GM12892 (cell line): ENCODE results near the gene PIK3AP1.

ENCODE experiments used
- DNase-seq: peaks from one replicate; pipeline ENCODE4 v3.0.0; 2011; ENCODE audit not compliant: insufficient read length
- FAIRE-seq: peaks from 2 replicates; lab custom pipeline; 2011; peaks lifted over from hg19 to GRCh38; lab: Jason Lieb, UNC
- POLR2A ChIP-seq: IDR thresholded peaks from 2 replicates; pipeline ENCODE4 v1.6.1; 2011; ENCODE audit warnings: low read depth, low read length, control low read depth
- POLR2AphosphoS5 ChIP-seq: IDR thresholded peaks from 2 replicates; pipeline ENCODE4 v1.6.1; 2011; ENCODE audit warnings: low read depth, low read length, control low read depth
- TAF1 ChIP-seq: IDR thresholded peaks from 2 replicates; pipeline ENCODE4 v1.6.1; 2011; ENCODE audit warnings: low read depth, mild to moderate bottlenecking, control low read depth, low read length, borderline replicate concordance

Gene PIK3AP1

DNA sequence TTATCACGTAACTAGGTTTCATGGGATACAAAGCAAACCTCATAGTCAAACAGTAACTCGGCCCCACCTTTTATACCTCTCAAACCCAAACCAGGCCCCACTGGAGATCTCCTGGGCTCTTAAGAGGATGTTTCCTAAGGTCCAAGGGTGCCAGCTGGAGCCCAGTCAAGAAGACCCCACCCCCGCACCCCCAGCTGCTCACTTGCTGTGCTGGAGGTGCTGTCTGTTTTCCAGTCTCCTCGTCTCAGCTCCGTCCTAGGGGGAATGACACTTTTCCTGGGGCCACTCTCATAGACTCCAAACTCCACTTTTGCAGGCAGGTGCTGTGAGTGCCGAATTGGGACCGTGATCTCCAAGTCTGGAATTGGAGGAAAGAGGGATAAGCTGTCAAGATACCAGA lies 110.8 kb downstream of the PIK3AP1 start:
- TF ChIP-seq POLR2A, result no peak
- TF ChIP-seq POLR2AphosphoS5, result no peak
- TF ChIP-seq TAF1, result no peak
- FAIRE-seq (no peak), DNase-seq (no peak)

DNA sequence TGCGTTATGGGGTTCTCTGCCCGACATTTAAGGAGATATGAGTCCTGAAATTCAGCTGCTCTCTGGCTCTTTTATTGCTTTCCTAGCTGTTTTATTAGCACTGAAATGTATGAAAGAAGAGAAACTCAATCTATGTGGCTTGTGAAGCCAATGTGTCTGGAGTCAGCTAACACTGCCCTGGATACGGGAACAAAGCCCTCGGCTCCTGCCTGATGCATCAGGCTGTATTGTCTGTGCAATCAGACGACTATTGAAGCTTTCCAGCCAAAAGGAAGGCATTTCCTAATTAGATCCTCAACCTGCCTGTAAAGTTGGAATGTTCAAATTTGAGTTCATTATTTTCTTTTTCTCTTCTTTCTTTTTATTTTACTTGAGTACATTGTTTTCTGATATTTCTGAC lies 111.5 kb downstream of the PIK3AP1 start:
- TF ChIP-seq POLR2A, result no peak
- TF ChIP-seq POLR2AphosphoS5, result no peak
- TF ChIP-seq TAF1, result no peak
- no peak for FAIRE-seq
- no peak for DNase-seq

DNA sequence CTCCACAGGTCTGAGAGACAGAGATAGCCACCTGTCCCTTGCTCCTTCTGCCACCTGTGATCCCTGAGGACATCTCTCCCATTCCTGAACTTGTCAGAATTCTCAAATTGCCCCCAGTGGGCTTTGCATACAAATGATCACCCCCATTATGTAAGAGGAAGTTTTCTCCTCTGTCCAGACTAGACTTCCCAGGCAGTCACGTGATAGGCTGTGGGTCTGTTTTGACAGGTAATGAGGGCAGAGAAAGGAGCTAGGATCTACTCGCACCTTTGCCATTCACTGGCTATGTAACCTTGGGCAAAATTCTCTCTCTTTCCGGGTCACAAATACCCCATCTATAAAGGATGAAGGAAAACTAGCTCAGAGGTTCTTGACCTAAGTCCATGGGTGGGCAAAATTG lies 112.1 kb downstream of the PIK3AP1 start:
- TF ChIP-seq TAF1 (no peak), POLR2AphosphoS5 (no peak), POLR2A (no peak)
- FAIRE-seq (no peak), DNase-seq (no peak)

DNA sequence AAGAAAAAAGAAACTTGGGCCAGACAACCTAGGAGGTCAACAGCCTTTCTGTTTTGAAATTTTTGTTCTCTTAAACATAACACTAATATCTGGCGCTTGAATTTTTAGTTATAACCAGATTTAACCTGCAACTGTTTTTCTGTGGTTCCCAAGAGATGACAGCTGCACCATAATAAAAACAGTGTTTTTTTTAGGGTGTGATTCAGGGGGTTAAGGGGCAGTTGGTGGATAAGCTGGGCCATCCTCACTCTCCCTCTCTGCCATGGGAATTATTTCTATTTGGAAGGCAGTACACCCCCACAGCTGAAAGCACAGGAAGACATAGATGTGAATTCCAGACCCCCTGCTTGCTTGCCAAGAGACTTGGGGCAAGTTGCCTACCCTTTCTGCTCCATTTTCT lies 113.4 kb downstream of the PIK3AP1 start:
- DNase-seq, result no peak
- TF ChIP-seq POLR2A, result no peak
- TF ChIP-seq TAF1, result no peak
- TF ChIP-seq POLR2AphosphoS5, result no peak
- no peak for FAIRE-seq

DNA sequence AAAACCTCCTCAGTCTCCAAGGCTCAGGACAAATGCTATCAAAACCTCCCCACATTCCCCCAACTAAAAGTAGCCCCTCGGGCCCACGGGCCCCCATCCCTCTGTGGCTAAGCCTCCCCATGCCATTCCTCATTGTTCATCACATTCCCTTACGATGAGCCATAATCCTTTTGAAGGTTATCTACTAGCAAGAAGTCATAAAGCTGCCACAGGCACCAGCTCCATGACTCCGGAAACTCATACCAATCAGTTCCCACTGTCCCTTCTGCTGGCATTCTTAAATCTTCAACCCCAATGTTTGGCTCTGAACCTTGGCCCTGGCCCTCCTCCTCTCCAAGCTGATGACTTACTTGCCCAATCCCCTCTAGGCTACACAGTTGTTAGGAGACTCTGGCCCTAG lies 114.1 kb downstream of the PIK3AP1 start:
- no peak for TF ChIP-seq POLR2A
- no peak for TF ChIP-seq TAF1
- TF ChIP-seq POLR2AphosphoS5, result no peak
- no peak for FAIRE-seq
- DNase-seq, result no peak

DNA sequence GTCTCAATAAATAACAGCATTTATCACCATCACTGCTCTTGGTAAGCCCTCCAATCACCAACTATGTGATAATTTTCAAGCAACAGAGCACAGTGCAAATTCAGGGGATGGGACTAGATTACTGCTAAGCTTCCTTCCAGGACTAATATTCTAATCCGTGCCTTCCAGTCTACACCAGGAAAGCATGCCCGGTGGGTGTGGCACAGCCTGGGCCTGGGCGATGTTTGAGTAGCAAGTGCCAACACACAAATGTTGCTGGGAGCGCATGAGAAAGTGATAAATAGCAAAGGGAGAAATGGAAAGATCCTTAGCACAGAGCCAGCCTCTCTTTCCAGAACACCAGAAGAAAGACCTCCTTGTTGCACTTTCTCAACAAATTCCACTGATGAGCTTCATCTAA lies 120.0 kb downstream of the PIK3AP1 start:
- TF ChIP-seq POLR2A, result no peak
- 0 out of 2 replicates have a peak, but pooled peaks have one; percentile 20 for TF ChIP-seq POLR2AphosphoS5
- no peak for TF ChIP-seq TAF1
- FAIRE-seq, result no peak
- no peak for DNase-seq

DNA sequence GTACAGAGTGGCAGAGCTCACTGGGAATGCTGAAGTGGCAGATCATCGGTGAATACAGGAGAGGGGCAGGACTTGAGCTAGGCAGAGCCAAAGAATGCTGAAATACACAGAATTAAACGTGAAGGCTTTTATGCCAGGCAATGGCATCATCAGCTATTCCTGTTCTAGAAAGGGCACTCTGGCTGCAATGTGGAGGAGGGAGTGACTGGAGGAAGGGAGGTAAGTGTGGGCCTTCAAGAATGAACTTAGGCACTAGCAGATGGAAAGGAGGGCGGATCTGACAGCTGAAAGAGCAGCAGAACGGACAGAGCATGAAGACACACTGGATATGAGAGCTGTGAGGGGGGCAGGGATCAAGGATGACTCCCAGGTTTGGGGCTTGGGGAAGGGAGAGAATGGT lies 121.5 kb downstream of the PIK3AP1 start:
- DNase-seq (no peak), FAIRE-seq (no peak)
- TF ChIP-seq TAF1 (no peak), POLR2A (no peak), POLR2AphosphoS5 (no peak)

DNA sequence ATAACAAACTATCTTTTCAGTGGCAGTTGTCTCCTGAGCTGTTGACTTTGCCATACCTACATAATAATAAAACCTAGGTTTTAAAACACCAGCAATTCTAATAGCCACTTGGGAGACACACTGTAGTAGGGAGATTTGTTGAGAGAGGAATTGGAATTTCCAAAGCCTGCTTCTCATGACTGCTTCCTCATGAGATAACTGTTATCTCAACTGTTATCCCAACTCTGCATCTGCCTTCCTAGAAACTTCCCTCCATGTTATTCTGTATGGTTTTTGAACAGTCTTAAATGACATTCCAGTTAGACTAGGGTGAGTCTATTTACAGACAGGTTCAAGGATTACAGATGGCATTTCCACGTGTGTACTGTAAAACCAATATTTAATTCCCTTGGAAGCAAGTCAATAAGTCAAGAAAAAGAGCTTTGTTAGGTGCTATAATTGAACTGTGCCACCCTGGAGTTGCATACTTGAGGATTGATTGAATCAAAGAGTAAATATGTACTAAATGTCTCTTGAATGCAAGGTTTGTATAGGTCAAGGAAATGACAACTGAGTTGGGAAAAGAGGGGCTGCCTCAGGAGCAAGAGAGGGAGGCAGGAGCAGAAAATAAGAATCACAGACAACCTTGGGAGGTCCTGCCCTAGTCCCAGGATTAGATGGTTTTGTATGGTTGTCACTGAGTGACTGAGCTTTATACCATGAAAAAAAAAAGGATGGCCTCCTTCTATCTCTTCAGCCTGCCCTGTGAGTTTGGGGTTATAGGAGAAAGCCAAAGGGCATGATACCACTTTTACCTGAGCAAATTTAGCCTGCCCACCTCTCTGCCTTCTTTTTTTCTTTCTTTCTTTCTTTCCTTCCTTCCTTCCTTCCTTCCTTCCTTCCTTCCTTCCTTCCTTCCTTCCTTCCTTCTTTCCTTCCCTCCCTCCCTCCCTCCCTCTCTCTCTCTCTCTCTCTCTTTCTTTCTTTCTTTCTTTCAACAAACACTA lies 123.6 kb downstream of the PIK3AP1 start:
- no peak for DNase-seq
- TF ChIP-seq TAF1, result no peak
- FAIRE-seq, result no peak

DNA sequence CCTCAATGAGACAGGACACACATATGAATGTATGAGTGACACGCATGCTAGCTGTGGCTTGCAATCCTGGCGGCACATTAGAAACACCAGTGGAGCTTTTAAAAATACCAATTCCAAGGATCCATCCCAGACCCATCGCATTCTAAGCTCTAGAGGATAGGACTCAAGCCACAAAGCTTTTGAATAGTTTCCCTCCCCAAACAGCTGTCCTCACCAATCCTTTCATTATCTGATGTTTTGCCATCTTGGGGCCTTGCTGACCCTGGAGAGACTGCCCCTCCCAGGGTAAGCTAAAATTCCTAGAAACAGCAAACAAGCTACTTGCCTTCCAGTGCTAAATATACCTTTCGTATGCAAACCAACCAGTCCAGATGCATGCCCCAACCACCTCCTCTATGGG lies 124.6 kb downstream of the PIK3AP1 start:
- DNase-seq (no peak), FAIRE-seq (no peak)
- no peak for TF ChIP-seq TAF1
- TF ChIP-seq POLR2AphosphoS5, result no peak
- TF ChIP-seq POLR2A, result no peak

DNA sequence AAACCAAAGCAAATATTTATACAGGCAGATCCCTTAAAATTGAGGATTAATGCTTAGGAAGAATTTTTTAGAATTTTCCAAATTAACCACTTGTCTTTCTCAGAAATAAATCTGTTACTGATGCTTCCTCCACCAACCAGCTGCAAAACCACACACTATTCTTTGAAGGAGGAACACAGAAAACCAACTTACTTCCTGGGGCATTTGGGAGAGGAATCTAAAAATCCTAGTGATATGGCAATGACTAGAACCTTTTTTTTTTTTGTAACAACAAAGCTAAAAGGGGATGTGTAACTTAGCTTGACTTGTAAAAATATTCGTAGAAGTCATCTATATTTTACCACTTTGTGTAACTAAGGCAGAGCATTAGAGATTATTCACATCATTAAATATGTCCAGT lies 128.4 kb downstream of the PIK3AP1 start:
- FAIRE-seq (no peak), DNase-seq (no peak)
- TF ChIP-seq POLR2A (no peak), POLR2AphosphoS5 (no peak), TAF1 (no peak)

DNA sequence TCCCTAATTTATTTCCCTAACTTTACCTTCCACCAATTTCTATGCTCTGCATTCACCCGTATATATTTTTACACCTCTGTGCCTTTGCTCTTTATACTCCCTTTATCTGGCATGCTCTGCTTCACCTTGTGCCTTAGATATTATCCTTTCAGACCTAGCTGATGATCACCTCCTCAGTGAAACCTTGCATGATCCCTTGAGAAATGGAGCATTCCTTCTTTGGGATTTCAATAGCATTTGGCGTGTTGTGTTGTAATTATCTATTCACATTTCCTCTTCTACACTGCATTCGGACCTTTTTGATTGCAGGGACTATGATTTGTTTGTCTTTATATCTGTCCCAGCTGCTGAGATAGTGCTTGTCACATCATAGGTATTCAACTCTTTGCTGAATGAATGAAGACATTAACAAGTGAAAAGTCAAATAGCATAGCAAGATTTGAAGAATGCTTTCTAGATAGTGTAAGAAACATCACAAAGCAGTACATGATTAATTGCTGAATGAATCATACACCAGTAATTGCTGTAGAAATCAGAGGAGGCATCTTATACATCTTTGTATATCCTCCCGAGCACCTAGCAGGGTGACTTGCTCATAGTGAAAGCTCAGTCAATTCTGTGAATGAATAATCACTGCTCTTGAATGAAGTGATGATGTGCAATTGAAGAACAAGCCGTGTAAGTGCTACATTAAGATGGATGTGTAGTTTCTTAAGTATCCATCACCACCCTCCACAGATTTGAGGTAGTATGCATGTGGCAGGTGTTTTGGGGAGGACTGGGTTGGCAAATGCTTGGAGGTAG lies 131.5 kb downstream of the PIK3AP1 start:
- TF ChIP-seq TAF1 (no peak), POLR2AphosphoS5 (no peak), POLR2A (no peak)
- DNase-seq, result no peak
- FAIRE-seq, result peak; percentile 94
